VCaP (cell line): Measurements from ENCODE around the gene WFDC2.

Experiments
- H3K27ac ChIP-seq: fragments of 450-650 bp; 2 replicates; pipeline ENCODE4 v1.5.1; 2017
- CTCF ChIP-seq: fragments of 450-650 bp; conservative IDR thresholded peaks from 2 replicates; pipeline ENCODE4 v1.5.1; 2017; ENCODE audit warnings: mild to moderate bottlenecking, moderate library complexity

The WFDC2 gene

GRCh38 chr20:45509091-45509490 is 39.5 kb downstream of the WFDC2 start:
- TF ChIP-seq CTCF: no peak
- H3K27ac ChIP-seq: no peak overlapping the region

GRCh38 chr20:45510242-45510862 is 40.8 kb downstream of the WFDC2 start:
- no peak overlapping the region for H3K27ac ChIP-seq
- TF ChIP-seq CTCF: no peak

GRCh38 chr20:45515147-45515913 is 45.8 kb downstream of the WFDC2 start, which contains the start of gene SPINT3:
TSS of gene SPINT3 (minus strand) at chr20:45515622. CDS start at chr20:45515608, 14 bp downstream.
- H3K27ac ChIP-seq: peak within 1 kb of the TSS; percentile 30; the same call in 1 of the 2 replicates
- TF ChIP-seq CTCF: no peak

GRCh38 chr20:45518282-45518681 is 48.7 kb downstream of the WFDC2 start:
- TF ChIP-seq CTCF: no peak
- no peak overlapping the region for H3K27ac ChIP-seq

- no peak for TF ChIP-seq CTCF
- no peak overlapping the region for H3K27ac ChIP-seq
These were observed 54.3 kb downstream of the WFDC2 start for GRCh38 chr20:45523821-45524220.

- TF ChIP-seq CTCF: no peak
- no peak overlapping the region for H3K27ac ChIP-seq
These were observed 57.7 kb downstream of the WFDC2 start for GRCh38 chr20:45527294-45527693.
